Measurements from ENCODE around the gene RALY.

- TF ChIP-seq EP300 (conservative IDR thresholded peaks at IDR 0.05; ENCODE audit: poor library complexity, severe bottlenecking) (no peak), RAD21 (conservative IDR thresholded peaks at IDR 0.05) (no peak)
Observed at GRCh38 chr20:34075647-34076046, 81.9 kb downstream of the RALY start.
